ENCODE results near the gene USP32.
"Not testable (repeated sequence)": the region's sequence is repeated elsewhere in the genome, so short reads cannot be mapped to it uniquely, and the experiment has no call there.

The USP32 gene

GRCh38 chr17:60406887-60407286, 15.0 kb upstream of the USP32 start:
- no peak for ATAC-seq

- no peak for ATAC-seq
Observed at GRCh38 chr17:60403962-60404361, 12.0 kb upstream of the USP32 start.

GRCh38 chr17:60403523-60403810, 11.5 kb upstream of the USP32 start:
- no peak for ATAC-seq

GRCh38 chr17:60401819-60402218, 9.9 kb upstream of the USP32 start:
- ATAC-seq, result no peak

GRCh38 chr17:60398227-60398959, 6.5 kb upstream of the USP32 start:
- peak in 1 of 2 donors; percentile 47 for ATAC-seq

- ATAC-seq, result no peak
Observed at GRCh38 chr17:60396412-60396811, 4.5 kb upstream of the USP32 start.

- ATAC-seq, result peak in 1 of 2 donors; percentile 8
Observed at GRCh38 chr17:60395508-60396065, 3.7 kb upstream of the USP32 start.

GRCh38 chr17:60393840-60394723, 2.1 kb upstream of the USP32 start:
- no peak for ATAC-seq

GRCh38 chr17:60392845-60393702, 1.1 kb upstream of the USP32 start:
- no peak for ATAC-seq

GRCh38 chr17:60391471-60392041, 377 bp downstream of the USP32 start:
- ATAC-seq, result peak; percentile 20 to 30

GRCh38 chr17:60390925-60391470, 935 bp downstream of the USP32 start:
- ATAC-seq, result no peak

- no peak for ATAC-seq
Observed at GRCh38 chr17:60390186-60390585, 1.7 kb downstream of the USP32 start.

- no peak for ATAC-seq
Observed at GRCh38 chr17:60388742-60389141, 3.2 kb downstream of the USP32 start.

GRCh38 chr17:60387666-60388065, 4.3 kb downstream of the USP32 start:
- ATAC-seq, result no peak

GRCh38 chr17:60386147-60387058, 5.5 kb downstream of the USP32 start:
- no peak for ATAC-seq

GRCh38 chr17:60384921-60385320, 7.0 kb downstream of the USP32 start:
- ATAC-seq, result not testable (repeated sequence)

GRCh38 chr17:60383379-60383778, 8.6 kb downstream of the USP32 start:
- ATAC-seq, result no peak

- no peak for ATAC-seq
Observed at GRCh38 chr17:60381958-60382357, 10.0 kb downstream of the USP32 start.

- not testable (repeated sequence) for ATAC-seq
Observed at GRCh38 chr17:60379461-60379860, 12.5 kb downstream of the USP32 start.

GRCh38 chr17:60378187-60378586, 13.7 kb downstream of the USP32 start:
- not testable (repeated sequence) for ATAC-seq
